BJ (cell line): ENCODE measurements around the gene FCRL5. TPM values are rescaled to one million over a fixed set of nuclear protein-coding genes. Genes with fewer than 3 reads are reported as not detected.
A peak's percentile ranks its signal among the peaks of the same experiment; 100 is the strongest.

Experiments used
- CTCF ChIA-PET: fragments of 350-600 bp; formaldehyde crosslinking; extraction: SDS; loops from one replicate; lab custom pipeline; 2021; ENCODE audit warnings: antibody characterized with exemption, inconsistent platforms; lab: Yijun Ruan, JAX
- POLR2A ChIA-PET: fragments of 300-600 bp; sonication (Branson Sonifier 250); formaldehyde crosslinking; extraction: SDS; loops from one replicate; lab custom pipeline; 2021; ENCODE audit warnings: antibody characterized with exemption; lab: Charles Lee
- DNase-seq: peaks from one replicate; pipeline ENCODE4 v3.0.0-alpha.2; 2011; ENCODE audit warnings: low read depth
- H3K27me3 ChIP-seq: 2 replicates; pipeline ENCODE4 v1.6.0; 2011; ENCODE audit warnings: low read length; ENCODE audit not compliant: control insufficient read depth, insufficient read depth
- H3K36me3 ChIP-seq: 2 replicates; pipeline ENCODE4 v1.5.1; 2011; ENCODE audit warnings: low read length; ENCODE audit not compliant: control insufficient read depth, insufficient read depth
- H3K4me3 ChIP-seq: 2 replicates; pipeline ENCODE4 v1.5.1; 2011; ENCODE audit warnings: low read depth, mild to moderate bottlenecking, control low read depth, low read length
- polyA plus RNA-seq: library from polyadenylated mRNA; depleted of rRNA; stranded (reverse); fragments of >200 nt; gene quantifications from 2 replicates; pipeline ENCODE4 v1.2.3, GENCODE V29; 2011
- TF ChIP-seq, protein P1 (sequence below): IDR thresholded peaks from 2 replicates; pipeline ENCODE4 v1.5.1; 2011; ENCODE audit warnings: low read depth, mild to moderate bottlenecking, control low read depth, inconsistent platforms, low read length, moderate library complexity; ENCODE audit not compliant: insufficient read depth

Gene FCRL5
- polyA plus RNA-seq, 1 experiment = not detected

DNA sequence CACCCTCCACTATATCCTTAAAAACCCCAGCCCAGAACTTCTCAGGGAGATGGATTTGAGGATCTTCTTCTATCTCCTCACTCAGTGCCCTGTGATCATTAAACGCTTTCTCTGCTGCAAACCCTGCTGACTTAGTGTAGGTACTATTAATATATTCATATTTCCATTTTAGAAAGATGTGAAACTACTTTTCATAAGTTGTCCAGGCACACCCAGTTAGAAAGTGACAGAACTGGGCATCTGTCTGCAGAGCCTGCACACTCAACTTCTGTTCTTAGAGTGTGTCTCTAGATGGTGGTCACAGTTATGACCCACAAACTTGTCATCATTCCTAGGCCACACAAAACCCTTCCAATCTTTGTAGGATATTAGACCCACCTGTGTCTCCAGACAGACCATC, 55.0 kb downstream of the FCRL5 start:
- ChIA-PET POLR2A (no interaction called here), CTCF (interaction anchor here (0.9 to 3.8 kb wide), 6 partner anchors 8 to 306 kb away, joined by 3 to 24 read pairs (median 6); no protein-coding TSS in a partner anchor)
- DNase-seq = no peak
- H3K27me3 ChIP-seq = 0 out of 2 replicates have a peak, but pooled peaks cover 2% of the 10 kb centered on the region
- TF ChIP-seq, protein P1, sequence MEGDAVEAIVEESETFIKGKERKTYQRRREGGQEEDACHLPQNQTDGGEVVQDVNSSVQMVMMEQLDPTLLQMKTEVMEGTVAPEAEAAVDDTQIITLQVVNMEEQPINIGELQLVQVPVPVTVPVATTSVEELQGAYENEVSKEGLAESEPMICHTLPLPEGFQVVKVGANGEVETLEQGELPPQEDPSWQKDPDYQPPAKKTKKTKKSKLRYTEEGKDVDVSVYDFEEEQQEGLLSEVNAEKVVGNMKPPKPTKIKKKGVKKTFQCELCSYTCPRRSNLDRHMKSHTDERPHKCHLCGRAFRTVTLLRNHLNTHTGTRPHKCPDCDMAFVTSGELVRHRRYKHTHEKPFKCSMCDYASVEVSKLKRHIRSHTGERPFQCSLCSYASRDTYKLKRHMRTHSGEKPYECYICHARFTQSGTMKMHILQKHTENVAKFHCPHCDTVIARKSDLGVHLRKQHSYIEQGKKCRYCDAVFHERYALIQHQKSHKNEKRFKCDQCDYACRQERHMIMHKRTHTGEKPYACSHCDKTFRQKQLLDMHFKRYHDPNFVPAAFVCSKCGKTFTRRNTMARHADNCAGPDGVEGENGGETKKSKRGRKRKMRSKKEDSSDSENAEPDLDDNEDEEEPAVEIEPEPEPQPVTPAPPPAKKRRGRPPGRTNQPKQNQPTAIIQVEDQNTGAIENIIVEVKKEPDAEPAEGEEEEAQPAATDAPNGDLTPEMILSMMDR = no peak
- H3K4me3 ChIP-seq = no peak overlapping the region
- no peaks in the 10 kb centered on the region for H3K36me3 ChIP-seq

DNA sequence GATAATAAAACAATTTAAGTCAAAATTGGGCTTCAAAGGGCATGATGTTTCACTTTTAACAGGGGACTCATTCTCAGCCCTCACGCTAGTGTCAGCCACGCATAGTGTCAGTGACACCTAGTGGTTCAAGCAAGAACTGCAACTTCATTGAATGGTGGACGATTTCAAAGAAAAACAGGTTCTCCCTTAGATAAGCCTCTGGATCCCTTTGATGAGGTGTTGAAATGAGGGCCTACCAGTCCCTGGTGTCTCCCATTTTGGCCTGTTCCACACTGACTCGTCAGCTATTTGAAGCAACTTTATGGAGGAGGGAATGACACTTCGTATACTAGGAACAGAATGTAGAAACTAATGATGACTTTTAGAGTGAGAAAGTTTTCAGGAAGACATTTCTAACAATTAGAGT, 56.2 kb downstream of the FCRL5 start:
- H3K36me3 ChIP-seq = no peaks in the 10 kb centered on the region
- POLR2A ChIA-PET = no interaction called here
- no peak for DNase-seq
- no peak overlapping the region for H3K4me3 ChIP-seq
- CTCF ChIA-PET = interaction anchor here (0.9 to 3.8 kb wide), 16 partner anchors 9 to 406 kb away, joined by 3 to 26 read pairs (median 6); no protein-coding TSS in a partner anchor
- H3K27me3 ChIP-seq = 0 out of 2 replicates have a peak, but pooled peaks cover 2% of the 10 kb centered on the region
- TF ChIP-seq, protein P1 = peak; percentile 88

DNA sequence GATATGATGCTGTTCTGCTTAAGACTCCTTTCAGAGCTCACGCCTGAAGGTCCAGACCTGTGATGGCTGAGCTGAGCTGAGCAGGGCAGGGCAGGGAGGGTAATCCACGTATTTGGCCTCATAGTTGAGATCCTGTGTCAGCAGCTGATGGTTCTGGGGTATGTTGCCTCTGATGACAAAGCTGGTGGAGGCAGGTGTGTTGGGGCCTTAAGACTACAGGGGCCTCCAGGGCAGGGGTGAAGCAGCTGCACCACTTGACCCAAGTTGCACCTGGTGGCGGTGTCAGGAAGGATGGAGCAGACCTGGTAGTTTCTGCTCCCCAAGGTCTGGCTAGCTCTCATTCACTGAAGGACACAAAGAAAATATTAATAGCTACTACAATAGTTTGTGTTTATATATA, 57.0 kb downstream of the FCRL5 start:
- ChIA-PET POLR2A (no interaction called here), CTCF (interaction anchor here (0.6 to 3.8 kb wide), 26 partner anchors 10 to 405 kb away, joined by 3 to 26 read pairs (median 4); no protein-coding TSS in a partner anchor)
- Histone ChIP-seq H3K36me3 (no peaks in the 10 kb centered on the region), H3K27me3 (0 out of 2 replicates have a peak, but pooled peaks cover 2% of the 10 kb centered on the region), H3K4me3 (no peak overlapping the region)
- DNase-seq = no peak
- TF ChIP-seq, protein P1 = no peak

DNA sequence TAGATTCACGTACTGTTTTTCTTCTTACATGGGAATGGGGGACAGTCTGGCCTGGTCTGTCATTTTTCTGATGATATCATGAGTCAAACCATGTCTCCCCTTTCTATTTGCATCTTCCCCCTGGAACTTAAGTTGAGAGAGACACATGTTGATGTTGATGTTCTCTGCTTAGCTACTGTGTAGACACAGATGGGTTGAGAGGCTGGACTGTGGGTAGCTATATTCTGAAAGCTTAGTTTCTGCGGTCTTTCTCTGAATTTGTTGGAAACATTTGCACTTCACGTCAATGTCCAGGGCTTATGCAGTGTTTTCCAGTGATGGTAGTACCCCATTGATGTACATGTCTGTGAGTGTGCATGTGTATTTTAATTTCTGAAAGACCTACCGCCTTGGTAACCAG, 58.2 kb downstream of the FCRL5 start:
- POLR2A ChIA-PET = no interaction called here

DNA sequence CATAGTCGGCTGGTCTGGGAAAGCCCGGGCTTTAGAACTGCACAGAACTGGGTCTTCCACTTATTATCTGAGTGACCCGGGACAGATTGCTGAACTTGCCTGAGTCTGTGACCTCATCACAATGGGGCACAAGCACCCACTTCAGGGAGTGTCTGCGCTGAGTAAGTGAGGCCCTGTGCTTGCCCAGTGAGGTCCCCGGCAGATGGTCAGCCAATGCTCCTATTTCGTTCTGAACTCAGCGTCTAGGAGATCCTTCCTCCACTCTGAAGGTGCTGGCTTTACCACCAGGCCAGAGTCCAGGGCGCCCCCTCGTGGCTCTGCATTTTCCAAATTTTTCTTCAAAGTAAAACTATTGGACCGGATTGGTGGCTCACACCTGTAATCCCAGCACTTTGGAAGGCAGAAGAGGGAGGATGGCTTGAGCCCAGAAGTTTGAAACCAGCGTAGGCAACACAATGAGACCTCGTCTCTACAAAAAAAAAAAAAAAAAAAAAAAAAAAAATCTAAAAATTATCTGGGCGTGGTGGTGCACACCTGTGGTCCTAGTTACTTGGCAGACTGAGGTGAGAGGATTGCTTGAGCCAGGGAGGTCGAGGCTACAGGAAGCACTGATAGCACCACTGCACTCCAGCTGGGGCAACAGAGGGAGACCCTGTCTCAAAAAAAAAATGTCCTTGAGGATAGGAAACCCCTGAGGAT, 61.7 kb downstream of the FCRL5 start:
- POLR2A ChIA-PET = no interaction called here
- CTCF ChIA-PET = interaction anchor here (0.6 to 2.3 kb wide), 11 partner anchors 77 to 400 kb away, joined by 3 to 19 read pairs (median 5); no protein-coding TSS in a partner anchor
- TF ChIP-seq, protein P1 = peak; percentile 78
- DNase-seq = no peak
- H3K27me3 ChIP-seq = no peaks in the 10 kb centered on the region
- no peaks in the 10 kb centered on the region for H3K36me3 ChIP-seq
- H3K4me3 ChIP-seq = no peak overlapping the region

More for the DNA sequence above, 58.2 kb downstream of the FCRL5 start:
- DNase-seq = no peak
- CTCF ChIA-PET = interaction anchor here (3.1 to 3.8 kb wide), 4 partner anchors 11 to 298 kb away, joined by 13 to 26 read pairs (median 24); no protein-coding TSS in a partner anchor
- TF ChIP-seq, protein P1 = no peak
- no peak overlapping the region for H3K4me3 ChIP-seq
- no peaks in the 10 kb centered on the region for H3K36me3 ChIP-seq
- H3K27me3 ChIP-seq = 0 out of 2 replicates have a peak, but pooled peaks cover 2% of the 10 kb centered on the region
